Measurements from ENCODE around the gene CPSF4.

DNA sequence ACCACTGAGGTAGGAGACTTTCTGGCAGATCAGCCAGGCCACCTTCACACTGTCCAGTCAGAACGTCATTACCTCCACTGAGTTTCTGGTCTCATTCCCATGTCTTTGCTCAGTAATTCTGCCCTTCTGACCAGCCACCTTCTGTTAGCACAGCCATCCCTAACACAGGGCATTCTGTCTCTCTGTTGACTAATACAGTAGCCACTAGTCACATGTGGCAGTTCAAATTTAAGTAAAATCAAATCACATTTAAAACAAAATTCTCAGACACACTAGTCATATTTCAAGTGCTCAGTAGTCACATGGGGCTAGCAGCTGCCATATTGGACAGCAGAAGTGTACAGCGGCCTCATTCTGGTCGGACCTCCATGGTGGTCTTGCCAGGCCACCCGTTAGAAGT is 7.4 kb downstream of the CPSF4 start:
- TF ChIP-seq POLR2A (IDR thresholded peaks at IDR 0.05): no peak
- TF ChIP-seq CTCF (IDR thresholded peaks at IDR 0.05 in 4 of 5, conservative IDR thresholded peaks at IDR 0.05 in 1 of 5): no peak

All from gastrocnemius medialis (tissue), 4 donors.